Cardiac ventricle fibroblast (primary cell): Measurements from ENCODE around the gene ARHGAP6. TPM values are rescaled to one million over a fixed set of nuclear protein-coding genes. Genes with fewer than 3 reads are reported as not detected.

Source experiments
- total RNA-seq: library from RNA; depleted of rRNA; stranded (reverse); fragments of >200 nt; gene quantifications from 2 replicates; pipeline ENCODE4 v1.2.3, GENCODE V29; 2015

Gene ARHGAP6, protein sequence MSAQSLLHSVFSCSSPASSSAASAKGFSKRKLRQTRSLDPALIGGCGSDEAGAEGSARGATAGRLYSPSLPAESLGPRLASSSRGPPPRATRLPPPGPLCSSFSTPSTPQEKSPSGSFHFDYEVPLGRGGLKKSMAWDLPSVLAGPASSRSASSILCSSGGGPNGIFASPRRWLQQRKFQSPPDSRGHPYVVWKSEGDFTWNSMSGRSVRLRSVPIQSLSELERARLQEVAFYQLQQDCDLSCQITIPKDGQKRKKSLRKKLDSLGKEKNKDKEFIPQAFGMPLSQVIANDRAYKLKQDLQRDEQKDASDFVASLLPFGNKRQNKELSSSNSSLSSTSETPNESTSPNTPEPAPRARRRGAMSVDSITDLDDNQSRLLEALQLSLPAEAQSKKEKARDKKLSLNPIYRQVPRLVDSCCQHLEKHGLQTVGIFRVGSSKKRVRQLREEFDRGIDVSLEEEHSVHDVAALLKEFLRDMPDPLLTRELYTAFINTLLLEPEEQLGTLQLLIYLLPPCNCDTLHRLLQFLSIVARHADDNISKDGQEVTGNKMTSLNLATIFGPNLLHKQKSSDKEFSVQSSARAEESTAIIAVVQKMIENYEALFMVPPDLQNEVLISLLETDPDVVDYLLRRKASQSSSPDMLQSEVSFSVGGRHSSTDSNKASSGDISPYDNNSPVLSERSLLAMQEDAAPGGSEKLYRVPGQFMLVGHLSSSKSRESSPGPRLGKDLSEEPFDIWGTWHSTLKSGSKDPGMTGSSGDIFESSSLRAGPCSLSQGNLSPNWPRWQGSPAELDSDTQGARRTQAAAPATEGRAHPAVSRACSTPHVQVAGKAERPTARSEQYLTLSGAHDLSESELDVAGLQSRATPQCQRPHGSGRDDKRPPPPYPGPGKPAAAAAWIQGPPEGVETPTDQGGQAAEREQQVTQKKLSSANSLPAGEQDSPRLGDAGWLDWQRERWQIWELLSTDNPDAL (N-terminal part only)
- total RNA-seq: 53.2 and 58.0 TPM in 2 replicates

DNA sequence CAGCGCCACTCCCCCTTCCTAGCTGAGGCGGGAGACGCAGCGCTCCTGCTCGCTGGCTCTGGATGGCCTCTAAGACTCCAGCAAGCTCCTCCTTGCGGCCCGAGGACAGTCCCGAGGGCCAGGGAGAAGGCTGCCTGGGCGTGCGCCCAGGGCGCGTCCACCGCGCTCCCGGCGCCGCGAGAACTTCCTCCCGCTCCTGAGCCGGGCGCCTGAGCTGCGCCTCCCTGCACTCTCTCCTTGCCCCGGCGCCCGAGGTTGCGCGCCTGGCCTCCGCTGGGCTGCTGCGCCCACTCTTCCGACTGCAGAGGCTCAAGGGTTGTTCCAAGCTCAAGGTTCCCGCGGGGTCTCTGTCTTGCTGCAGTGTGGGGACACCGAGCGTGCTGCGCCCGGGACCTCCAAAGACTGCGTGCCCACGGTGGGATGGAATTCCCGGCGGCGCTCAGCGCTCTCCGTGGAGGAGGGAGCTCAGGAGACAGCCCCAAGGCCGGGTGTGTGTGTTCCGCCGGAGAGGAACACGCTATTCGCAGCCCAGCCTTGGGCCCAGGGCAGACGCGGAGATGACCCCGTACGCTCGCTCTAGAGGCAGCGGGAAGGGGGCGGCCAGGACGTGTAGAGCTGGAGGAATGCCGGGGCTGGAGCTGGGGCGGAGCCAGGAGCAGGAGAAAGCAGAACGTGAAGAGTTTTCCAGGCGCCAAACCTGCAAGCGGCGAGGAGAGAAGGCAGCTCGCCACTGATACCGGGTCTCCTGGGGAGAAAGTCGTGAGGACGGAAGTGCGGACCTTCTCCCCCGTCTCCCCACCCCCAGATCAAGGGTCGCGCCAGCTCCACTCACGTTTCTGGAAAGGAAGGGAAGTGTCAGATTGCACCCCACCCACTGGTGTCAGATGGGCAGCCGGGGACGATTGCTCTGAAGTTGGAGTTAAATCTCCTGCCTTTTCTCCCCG, at the start of gene ARHGAP6:
Gene ARHGAP6 (minus strand): TSS at position 753 of the 944 bp plus-strand sequence. CDS start 1,092 bp downstream, outside the sequence.

DNA sequence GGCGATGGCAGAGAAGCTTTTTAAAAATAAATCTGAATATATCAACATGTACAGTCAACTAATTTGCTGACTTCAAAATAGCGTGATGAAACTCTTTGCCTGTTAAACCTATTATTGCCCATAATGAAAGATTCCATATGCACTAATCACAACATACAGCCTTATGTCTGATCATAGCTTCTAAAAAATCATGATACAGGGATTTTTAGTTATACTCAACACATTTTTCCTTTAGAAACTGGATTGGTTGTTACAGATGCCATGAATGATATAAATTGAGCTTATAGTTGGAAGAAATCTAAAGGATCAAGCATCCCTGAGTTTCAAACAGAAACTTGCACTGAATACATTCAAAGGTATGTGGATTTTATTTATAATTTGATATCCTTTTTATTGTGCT, 372.6 kb downstream of the ARHGAP6 start, which contains the start of gene AMELX:
Gene AMELX (plus strand): TSS at position 301 of the 400 bp plus-strand sequence. CDS start 1,376 bp downstream, outside the sequence.

DNA sequence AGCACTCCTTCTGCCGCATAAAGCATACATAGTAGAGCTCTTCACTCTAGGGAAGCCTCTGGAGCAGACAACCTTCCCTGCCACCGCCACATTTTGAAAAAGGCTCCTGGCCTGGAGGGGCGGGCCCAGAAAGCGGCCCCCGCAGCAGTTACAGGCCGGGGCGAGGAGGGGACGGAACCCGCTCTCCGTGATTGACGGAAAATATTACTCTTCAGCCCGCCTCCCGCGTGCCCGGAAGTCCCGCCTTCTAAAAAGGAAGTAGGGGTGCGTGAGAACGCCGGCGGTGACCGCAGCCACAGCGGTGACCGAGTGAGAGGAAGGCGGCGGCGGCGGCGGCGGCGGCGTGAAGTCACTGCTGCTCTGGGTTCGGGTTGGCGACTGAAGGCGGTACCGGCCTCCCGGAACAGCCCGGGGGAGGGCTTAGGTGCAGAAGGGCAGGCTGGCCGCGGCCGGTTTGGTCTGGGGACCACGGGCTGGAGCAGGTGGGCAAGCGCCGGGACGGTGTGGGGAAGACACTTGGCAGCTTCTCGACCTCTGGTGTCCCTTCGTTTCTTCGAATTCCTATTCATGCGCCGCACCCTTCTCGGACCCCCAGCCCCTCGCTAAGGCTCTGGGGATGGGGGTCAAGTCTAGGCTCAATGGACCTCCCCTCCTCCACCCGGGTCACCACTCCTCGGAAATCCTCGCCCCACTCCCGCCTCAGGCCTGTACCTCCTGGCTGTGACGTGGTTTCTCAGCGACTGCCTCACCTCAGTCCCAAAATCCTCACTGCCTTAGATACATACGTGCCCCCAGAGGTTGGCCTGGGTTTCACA, 554.5 kb downstream of the ARHGAP6 start, which contains the start of gene HCCS:
Gene HCCS (plus strand): TSS at position 296 of the 815 bp plus-strand sequence. CDS start 729 bp downstream, outside the sequence.

Other genes starting within 250 kb of the ARHGAP6 start
- 17.5 and 32.7 TPM in 2 replicates for gene MSL3, start 92.3 kb upstream of the ARHGAP6 start, total RNA-seq